Lower leg skin (tissue), 3 donors: ENCODE results near the gene SPZ1.

Source experiments
- POLR2A ChIP-seq, 2 donors: fragments of 450-650 bp; IDR thresholded peaks; one replicate each; pipeline ENCODE4 v1.6.1; 2016 to 2017; ENCODE audit warnings: antibody characterized with exemption in 2 of 2, mild to moderate bottlenecking in 1 of 2, moderate library complexity in 1 of 2
- TF ChIP-seq, protein P1 (sequence below), 3 donors: fragments of 450-650 bp; IDR thresholded peaks; one replicate each; pipeline ENCODE4 v1.5.1; 2016; ENCODE audit warnings: antibody characterized with exemption in 3 of 3, mild to moderate bottlenecking in 3 of 3, moderate library complexity in 2 of 3

DNA sequence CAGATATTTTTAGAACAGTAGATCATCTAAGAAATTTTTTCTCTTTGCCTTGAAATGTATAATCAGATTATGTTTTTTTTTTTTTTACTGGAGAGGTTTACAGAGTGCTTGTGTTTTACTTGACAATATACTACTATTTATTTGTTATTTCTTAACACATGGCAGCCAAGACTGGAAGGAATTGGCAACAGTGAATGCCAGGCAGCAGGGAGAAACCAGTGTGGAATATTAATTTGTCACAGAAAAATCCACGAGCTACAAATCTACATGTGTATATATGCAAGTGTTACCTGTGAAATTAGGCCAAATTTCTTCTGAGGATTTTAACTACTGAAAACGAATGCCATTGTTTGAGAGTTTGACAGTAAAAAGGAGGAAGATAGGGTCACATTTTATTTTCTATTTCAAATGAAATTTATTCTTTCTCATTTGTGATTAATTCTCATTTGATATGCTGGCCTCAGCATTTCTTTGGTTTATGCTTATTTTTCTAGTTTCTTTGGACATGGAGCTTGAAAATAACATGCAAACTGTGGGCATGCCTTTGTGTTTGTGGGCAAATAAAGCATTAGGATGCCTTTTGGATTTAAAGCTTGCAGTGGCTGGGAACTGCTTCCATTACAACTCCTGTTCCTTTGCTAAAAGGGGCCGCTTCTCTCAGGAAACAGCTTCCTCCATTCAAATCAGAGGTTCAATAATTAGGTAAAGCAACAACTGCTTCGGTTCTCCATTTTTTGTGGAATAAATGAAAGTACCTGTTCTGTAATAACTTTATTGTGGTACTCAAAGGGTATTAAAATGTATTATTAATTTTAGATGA is 49.1 kb downstream of the SPZ1 start:
- TF ChIP-seq, protein P1, sequence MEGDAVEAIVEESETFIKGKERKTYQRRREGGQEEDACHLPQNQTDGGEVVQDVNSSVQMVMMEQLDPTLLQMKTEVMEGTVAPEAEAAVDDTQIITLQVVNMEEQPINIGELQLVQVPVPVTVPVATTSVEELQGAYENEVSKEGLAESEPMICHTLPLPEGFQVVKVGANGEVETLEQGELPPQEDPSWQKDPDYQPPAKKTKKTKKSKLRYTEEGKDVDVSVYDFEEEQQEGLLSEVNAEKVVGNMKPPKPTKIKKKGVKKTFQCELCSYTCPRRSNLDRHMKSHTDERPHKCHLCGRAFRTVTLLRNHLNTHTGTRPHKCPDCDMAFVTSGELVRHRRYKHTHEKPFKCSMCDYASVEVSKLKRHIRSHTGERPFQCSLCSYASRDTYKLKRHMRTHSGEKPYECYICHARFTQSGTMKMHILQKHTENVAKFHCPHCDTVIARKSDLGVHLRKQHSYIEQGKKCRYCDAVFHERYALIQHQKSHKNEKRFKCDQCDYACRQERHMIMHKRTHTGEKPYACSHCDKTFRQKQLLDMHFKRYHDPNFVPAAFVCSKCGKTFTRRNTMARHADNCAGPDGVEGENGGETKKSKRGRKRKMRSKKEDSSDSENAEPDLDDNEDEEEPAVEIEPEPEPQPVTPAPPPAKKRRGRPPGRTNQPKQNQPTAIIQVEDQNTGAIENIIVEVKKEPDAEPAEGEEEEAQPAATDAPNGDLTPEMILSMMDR (IDR thresholded peaks at IDR 0.05) = no peak
- no peak for TF ChIP-seq POLR2A (IDR thresholded peaks at IDR 0.05)
